C4-2B (cell line): ENCODE measurements around the gene CACNA1H.

Source experiments
- ZFX ChIP-seq: fragments of 450-650 bp; IDR thresholded peaks from 2 replicates; pipeline ENCODE4 v1.6.1; 2017
- TF ChIP-seq, protein P1 (sequence below): fragments of 450-650 bp; conservative IDR thresholded peaks from 2 replicates; pipeline ENCODE4 v1.5.1; 2017; ENCODE audit warnings: mild to moderate bottlenecking

DNA sequence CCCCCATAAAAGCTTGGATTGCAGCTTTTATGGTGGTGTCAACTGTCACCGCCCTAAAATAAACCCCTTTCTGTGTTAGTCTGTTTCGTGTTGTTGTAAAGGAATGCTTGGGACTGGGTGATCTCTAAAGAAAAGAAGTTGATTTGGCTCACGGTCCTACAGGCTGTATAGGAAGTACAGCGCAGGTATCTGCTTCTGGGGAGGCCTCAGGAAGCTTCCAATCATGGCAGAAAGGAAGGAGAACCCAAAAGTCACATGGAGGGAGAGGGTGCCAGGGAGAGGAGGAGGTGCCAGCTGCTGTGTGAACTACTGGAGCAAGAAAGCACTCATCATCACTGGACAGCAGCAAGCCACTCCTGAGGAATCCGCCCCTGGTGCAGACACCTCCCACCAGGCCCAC lies 5.9 kb upstream of the CACNA1H start:
- TF ChIP-seq, protein P1, sequence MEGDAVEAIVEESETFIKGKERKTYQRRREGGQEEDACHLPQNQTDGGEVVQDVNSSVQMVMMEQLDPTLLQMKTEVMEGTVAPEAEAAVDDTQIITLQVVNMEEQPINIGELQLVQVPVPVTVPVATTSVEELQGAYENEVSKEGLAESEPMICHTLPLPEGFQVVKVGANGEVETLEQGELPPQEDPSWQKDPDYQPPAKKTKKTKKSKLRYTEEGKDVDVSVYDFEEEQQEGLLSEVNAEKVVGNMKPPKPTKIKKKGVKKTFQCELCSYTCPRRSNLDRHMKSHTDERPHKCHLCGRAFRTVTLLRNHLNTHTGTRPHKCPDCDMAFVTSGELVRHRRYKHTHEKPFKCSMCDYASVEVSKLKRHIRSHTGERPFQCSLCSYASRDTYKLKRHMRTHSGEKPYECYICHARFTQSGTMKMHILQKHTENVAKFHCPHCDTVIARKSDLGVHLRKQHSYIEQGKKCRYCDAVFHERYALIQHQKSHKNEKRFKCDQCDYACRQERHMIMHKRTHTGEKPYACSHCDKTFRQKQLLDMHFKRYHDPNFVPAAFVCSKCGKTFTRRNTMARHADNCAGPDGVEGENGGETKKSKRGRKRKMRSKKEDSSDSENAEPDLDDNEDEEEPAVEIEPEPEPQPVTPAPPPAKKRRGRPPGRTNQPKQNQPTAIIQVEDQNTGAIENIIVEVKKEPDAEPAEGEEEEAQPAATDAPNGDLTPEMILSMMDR, result no peak
- TF ChIP-seq ZFX, result no peak
